Cardiac muscle cell (in vitro differentiated cells and primary cell): ENCODE measurements around the gene CNRIP1. TPM values are rescaled to one million over a fixed set of nuclear protein-coding genes. Genes with fewer than 3 reads are reported as not detected.

Experiments
- DNase-seq, 2 donors: peaks; one replicate each; pipeline versions ENCODE4 v3.0.0 to v3.0.0-alpha.2; 2010 to 2017; ENCODE audit warnings: low read depth in 1 of 2, low spot score in 1 of 2
- H3K27ac ChIP-seq: fragments of 200-600 bp; sonication (generic); 2 replicates; pipeline ENCODE4 v1.5.1; 2016
- H3K27me3 ChIP-seq: fragments of 200-600 bp; sonication (generic); 2 replicates; pipeline ENCODE4 v1.6.0; 2016; ENCODE audit warnings: control low read depth
- H3K36me3 ChIP-seq: fragments of 200-600 bp; sonication (generic); 2 replicates; pipeline ENCODE4 v1.5.1; 2016; ENCODE audit warnings: control low read depth
- H3K4me1 ChIP-seq: fragments of 200-600 bp; sonication (generic); 2 replicates; pipeline ENCODE4 v1.8.1; 2017; ENCODE audit warnings: low read depth, mild to moderate bottlenecking, mixed run types
- H3K4me3 ChIP-seq: fragments of 200-600 bp; sonication (generic); 2 replicates; pipeline ENCODE4 v1.5.1; 2016; ENCODE audit warnings: mild to moderate bottlenecking
- H3K9me3 ChIP-seq: fragments of 200-600 bp; sonication (generic); 2 replicates; pipeline ENCODE4 v1.5.1; 2017; ENCODE audit warnings: low read depth, mild to moderate bottlenecking, control low read depth
- polyA plus RNA-seq: library from polyadenylated mRNA; unstranded; fragments of >200 nt; fragmentation: Nextera tagmentation; extraction: Ambion mirVana; gene quantifications from 2 replicates; pipeline ENCODE4 v1.2.1, GENCODE V29; 2016
- total RNA-seq: library from RNA; depleted of rRNA; stranded (reverse); fragments of >200 nt; gene quantifications from 2 replicates; pipeline ENCODE4 v1.2.3, GENCODE V29; 2016
- TF ChIP-seq, protein P1 (sequence below): IDR thresholded peaks from 2 replicates; pipeline ENCODE4 v1.5.1; 2012; ENCODE audit warnings: low read depth, mild to moderate bottlenecking, low read length

The CNRIP1 gene
- total and polyA plus RNA-seq, 2 experiments from 2014 or later: 6.9 to 14.3 TPM

DNA sequence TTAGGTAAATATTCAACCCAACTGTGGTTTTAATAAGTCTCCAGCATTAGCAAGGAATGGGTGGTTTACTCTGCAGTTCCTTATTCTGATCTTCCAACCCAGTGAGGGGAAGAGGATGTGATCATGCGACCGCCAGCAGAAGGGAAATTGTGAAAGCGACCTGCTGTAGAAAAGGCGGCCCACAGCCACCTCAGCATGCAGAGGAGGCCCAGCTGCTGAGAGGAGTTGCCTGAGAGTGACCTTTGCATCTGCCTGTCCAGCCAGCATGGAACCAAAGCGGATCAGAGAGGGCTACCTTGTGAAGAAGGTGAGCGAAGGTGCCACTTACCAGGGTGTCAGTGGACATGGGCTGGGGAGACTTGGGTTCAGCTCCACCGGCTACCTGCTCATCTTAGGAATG, 45.3 kb upstream of the CNRIP1 start, which contains the start of gene PLEK:
Gene PLEK (plus strand): TSS at position 196 of the 400 bp plus-strand sequence. CDS start 70 bp downstream, at position 266.
- no peak within 1 kb of the TSS for H3K4me3 ChIP-seq

DNA sequence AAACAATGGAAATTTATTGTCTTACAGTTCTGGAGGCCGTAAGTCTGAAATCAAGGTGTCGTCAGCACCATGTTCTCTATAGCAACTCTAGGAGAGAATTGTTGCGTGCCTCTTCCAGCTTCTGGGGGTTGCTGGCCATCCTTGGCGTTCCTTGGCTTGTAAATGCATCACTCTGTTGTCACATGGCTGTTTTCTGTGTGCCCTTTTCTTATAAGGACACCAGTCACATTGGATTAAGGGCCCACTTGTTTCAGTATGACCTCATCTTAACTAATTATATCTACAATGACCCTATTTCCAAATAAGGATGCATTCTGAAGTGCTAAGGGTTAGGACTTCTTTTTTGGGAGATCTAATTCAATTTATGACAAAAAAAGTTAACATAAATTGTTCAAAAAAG, 44.0 kb upstream of the CNRIP1 start:
- Histone ChIP-seq H3K4me1 (peaks cover 12% of the 10 kb centered on the region), H3K27me3 (no peaks in the 10 kb centered on the region), H3K27ac (no peak overlapping the region), H3K36me3 (no peaks in the 10 kb centered on the region), H3K4me3 (no peak overlapping the region), H3K9me3 (no peaks in the 10 kb centered on the region)
- TF ChIP-seq, protein P1, sequence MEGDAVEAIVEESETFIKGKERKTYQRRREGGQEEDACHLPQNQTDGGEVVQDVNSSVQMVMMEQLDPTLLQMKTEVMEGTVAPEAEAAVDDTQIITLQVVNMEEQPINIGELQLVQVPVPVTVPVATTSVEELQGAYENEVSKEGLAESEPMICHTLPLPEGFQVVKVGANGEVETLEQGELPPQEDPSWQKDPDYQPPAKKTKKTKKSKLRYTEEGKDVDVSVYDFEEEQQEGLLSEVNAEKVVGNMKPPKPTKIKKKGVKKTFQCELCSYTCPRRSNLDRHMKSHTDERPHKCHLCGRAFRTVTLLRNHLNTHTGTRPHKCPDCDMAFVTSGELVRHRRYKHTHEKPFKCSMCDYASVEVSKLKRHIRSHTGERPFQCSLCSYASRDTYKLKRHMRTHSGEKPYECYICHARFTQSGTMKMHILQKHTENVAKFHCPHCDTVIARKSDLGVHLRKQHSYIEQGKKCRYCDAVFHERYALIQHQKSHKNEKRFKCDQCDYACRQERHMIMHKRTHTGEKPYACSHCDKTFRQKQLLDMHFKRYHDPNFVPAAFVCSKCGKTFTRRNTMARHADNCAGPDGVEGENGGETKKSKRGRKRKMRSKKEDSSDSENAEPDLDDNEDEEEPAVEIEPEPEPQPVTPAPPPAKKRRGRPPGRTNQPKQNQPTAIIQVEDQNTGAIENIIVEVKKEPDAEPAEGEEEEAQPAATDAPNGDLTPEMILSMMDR: no peak
- DNase-seq: no peak

More for the DNA sequence above, 45.3 kb upstream of the CNRIP1 start, which contains the start of gene PLEK:
- peaks cover 12% of the 10 kb centered on the region for H3K4me1 ChIP-seq
- H3K36me3 ChIP-seq: no peaks in the 10 kb centered on the region
- DNase-seq: no peak
- H3K27me3 ChIP-seq: no peaks in the 10 kb centered on the region
- TF ChIP-seq, protein P1: no peak
- H3K9me3 ChIP-seq: no peaks in the 10 kb centered on the region
- no peak within 1 kb of the TSS for H3K27ac ChIP-seq

DNA sequence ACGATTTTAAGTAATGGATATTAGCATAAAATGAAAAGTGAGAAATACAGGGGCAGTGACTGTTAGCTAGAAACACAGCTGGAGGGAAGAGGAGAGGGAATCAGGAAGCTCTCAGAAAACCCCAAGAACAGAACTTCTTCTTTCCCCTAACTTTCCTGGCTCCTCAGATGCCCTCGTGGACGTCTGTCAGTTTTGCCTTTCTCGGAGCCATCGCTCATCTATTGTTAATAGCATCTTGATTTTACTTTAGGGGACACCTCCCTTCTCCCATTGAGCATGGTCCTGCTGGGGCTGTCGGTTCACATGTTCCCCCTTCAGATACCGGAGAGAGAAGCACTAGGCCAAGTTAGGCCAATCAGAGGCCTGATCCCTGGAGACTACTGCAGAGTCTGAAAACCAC, 43.0 kb upstream of the CNRIP1 start:
- H3K4me1 ChIP-seq: peaks cover 2% of the 10 kb centered on the region
- no peak for DNase-seq
- H3K9me3 ChIP-seq: no peaks in the 10 kb centered on the region
- TF ChIP-seq, protein P1: no peak
- H3K27me3 ChIP-seq: no peaks in the 10 kb centered on the region
- H3K36me3 ChIP-seq: no peaks in the 10 kb centered on the region
- no peak overlapping the region for H3K27ac ChIP-seq
- no peak overlapping the region for H3K4me3 ChIP-seq

DNA sequence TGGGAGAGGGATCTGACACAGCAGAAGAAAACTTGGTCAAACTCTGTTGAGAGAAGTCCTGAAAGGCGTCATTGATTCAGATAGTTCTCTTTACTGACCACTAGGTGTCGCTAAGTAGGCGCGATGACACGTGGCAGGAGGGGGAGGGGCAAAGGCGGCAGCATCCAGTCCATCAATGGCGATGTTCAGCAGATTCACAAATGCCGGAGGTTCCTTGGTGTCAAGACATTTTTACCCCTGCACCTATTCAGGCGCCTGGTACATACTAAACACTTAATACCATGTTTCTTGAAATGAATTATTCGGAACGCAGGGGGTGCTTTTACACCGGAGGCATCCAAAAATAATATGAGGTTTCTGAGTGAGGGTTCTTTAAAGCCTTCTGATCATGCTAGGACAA, 42.3 kb upstream of the CNRIP1 start:
- no peaks in the 10 kb centered on the region for H3K4me1 ChIP-seq
- H3K4me3 ChIP-seq: no peak overlapping the region
- no peaks in the 10 kb centered on the region for H3K36me3 ChIP-seq
- H3K27me3 ChIP-seq: no peaks in the 10 kb centered on the region
- H3K27ac ChIP-seq: no peak overlapping the region
- TF ChIP-seq, protein P1: peak; percentile 77
- no peaks in the 10 kb centered on the region for H3K9me3 ChIP-seq
- peak; percentile 76 to 83 for DNase-seq

DNA sequence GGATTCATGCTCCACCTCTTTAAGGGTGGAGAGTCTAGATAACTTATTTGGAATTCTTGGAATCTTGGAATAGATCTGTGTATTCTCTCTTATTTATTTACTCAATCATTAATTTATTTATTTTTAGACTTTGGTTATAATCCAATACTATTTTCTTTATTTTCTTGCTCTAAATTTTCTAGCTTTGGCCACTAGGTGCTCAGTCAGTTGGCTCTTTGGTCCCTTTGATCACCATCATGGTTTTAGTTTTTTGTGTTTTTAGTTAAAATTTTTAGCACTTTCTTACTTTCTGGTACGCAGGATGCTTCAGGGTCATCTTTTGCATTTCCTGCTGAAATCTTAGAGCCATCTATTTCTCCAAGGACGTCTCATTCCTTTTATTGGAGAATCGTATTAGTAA, 40.1 kb upstream of the CNRIP1 start:
- H3K36me3 ChIP-seq: no peaks in the 10 kb centered on the region
- DNase-seq: no peak
- no peaks in the 10 kb centered on the region for H3K27me3 ChIP-seq
- no peaks in the 10 kb centered on the region for H3K4me1 ChIP-seq
- no peak overlapping the region for H3K4me3 ChIP-seq
- H3K27ac ChIP-seq: no peak overlapping the region
- TF ChIP-seq, protein P1: peak; percentile 19
- H3K9me3 ChIP-seq: no peaks in the 10 kb centered on the region
